ENCODE results near the gene C2orf92.

- TF ChIP-seq HDGF (IDR thresholded peaks at IDR 0.05; ENCODE audit: borderline replicate concordance) = no peak
- no peak for TF ChIP-seq TARDBP (IDR thresholded peaks at IDR 0.05)
- TF ChIP-seq BHLHE40 (IDR thresholded peaks at IDR 0.05; ENCODE audit: borderline replicate concordance) = no peak
- no peak for TF ChIP-seq LEF1 (IDR thresholded peaks at IDR 0.05; ENCODE audit: borderline replicate concordance)
- TF ChIP-seq FOXK2 (IDR thresholded peaks at IDR 0.05) = no peak
- TF ChIP-seq NFRKB (IDR thresholded peaks at IDR 0.05) = no peak
- no peak for TF ChIP-seq SP1 (IDR thresholded peaks at IDR 0.05)
- no peak for TF ChIP-seq FOXM1 (IDR thresholded peaks at IDR 0.05; ENCODE audit: borderline replicate concordance)
- TF ChIP-seq FOXA1 (IDR thresholded peaks at IDR 0.05) = no peak
- TF ChIP-seq SUZ12 (IDR thresholded peaks at IDR 0.05) = no peak
- TF ChIP-seq ELF4 (IDR thresholded peaks at IDR 0.05) = no peak
- TF ChIP-seq, protein P1, sequence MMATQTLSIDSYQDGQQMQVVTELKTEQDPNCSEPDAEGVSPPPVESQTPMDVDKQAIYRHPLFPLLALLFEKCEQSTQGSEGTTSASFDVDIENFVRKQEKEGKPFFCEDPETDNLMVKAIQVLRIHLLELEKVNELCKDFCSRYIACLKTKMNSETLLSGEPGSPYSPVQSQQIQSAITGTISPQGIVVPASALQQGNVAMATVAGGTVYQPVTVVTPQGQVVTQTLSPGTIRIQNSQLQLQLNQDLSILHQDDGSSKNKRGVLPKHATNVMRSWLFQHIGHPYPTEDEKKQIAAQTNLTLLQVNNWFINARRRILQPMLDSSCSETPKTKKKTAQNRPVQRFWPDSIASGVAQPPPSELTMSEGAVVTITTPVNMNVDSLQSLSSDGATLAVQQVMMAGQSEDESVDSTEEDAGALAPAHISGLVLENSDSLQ (IDR thresholded peaks at IDR 0.05) = no peak
- no peak for TF ChIP-seq ARNT (IDR thresholded peaks at IDR 0.05)
- TF ChIP-seq ZNF384 (IDR thresholded peaks at IDR 0.05) = no peak
Measured at GRCh38 chr2:97662386-97662894, 7.1 kb upstream of the C2orf92 start.

Measured in HEK293T (cell line).